Activated CD4-positive, alpha-beta T cell treated with anti-CD3 and anti-CD28 coated beads, Interleukin-2, amount 50 U/mL, for 16 hours (primary cell): ENCODE results near the gene CD2.

Experiments used
- DNase-seq: peaks from one replicate; pipeline ENCODE4 v3.0.0-alpha.2; 2020

CD2 gene

GRCh38 chr1:116754198-116754977, at the start of gene CD2:
Gene CD2 (plus strand): TSS chr1:116754430. CDS start chr1:116754493, 63 bp downstream.
- DNase-seq: peak; percentile 89

- no peak for DNase-seq
Measured at GRCh38 chr1:116706123-116706522, 48.1 kb upstream of the CD2 start.

GRCh38 chr1:116706841-116707240, 47.4 kb upstream of the CD2 start:
- DNase-seq: no peak

- DNase-seq: no peak
Measured at GRCh38 chr1:116708255-116708900, 45.9 kb upstream of the CD2 start.

GRCh38 chr1:116709666-116710167, 44.5 kb upstream of the CD2 start:
- DNase-seq: no peak

- DNase-seq: no peak
Measured at GRCh38 chr1:116710420-116711262, 43.6 kb upstream of the CD2 start.

GRCh38 chr1:116711263-116711840, 42.9 kb upstream of the CD2 start:
- peak; percentile 7 for DNase-seq

- no peak for DNase-seq
Measured at GRCh38 chr1:116712510-116712909, 41.7 kb upstream of the CD2 start.

GRCh38 chr1:116713474-116713873, 40.8 kb upstream of the CD2 start:
- DNase-seq: no peak

- DNase-seq: no peak
Measured at GRCh38 chr1:116716391-116716790, 37.8 kb upstream of the CD2 start.

GRCh38 chr1:116717318-116717717, 36.9 kb upstream of the CD2 start:
- DNase-seq: no peak

GRCh38 chr1:116720364-116721038, 33.7 kb upstream of the CD2 start:
- DNase-seq: no peak

GRCh38 chr1:116721039-116721405, 33.2 kb upstream of the CD2 start:
- DNase-seq: no peak

GRCh38 chr1:116721451-116722007, 32.7 kb upstream of the CD2 start:
- DNase-seq: no peak

GRCh38 chr1:116722016-116722838, 32.0 kb upstream of the CD2 start:
- no peak for DNase-seq

- DNase-seq: peak; percentile 85
Measured at GRCh38 chr1:116724765-116725375, 29.4 kb upstream of the CD2 start.

- no peak for DNase-seq
Measured at GRCh38 chr1:116725798-116726197, 28.4 kb upstream of the CD2 start.

- no peak for DNase-seq
Measured at GRCh38 chr1:116726872-116727820, 27.1 kb upstream of the CD2 start.

- DNase-seq: no peak
Measured at GRCh38 chr1:116731439-116731838, 22.8 kb upstream of the CD2 start.

GRCh38 chr1:116732726-116733125, 21.5 kb upstream of the CD2 start:
- no peak for DNase-seq
